Activated CD4-positive, alpha-beta T cell treated with anti-CD3 and anti-CD28 coated beads, Interleukin-2, amount 10 ng/mL, durations not matched to agents 7 days and 5 days (primary cell): ENCODE data around the gene LRRC18. TPM values are rescaled to one million over a fixed set of nuclear protein-coding genes. Genes with fewer than 3 reads are reported as not detected.

Source experiments
- CTCF ChIA-PET: fragments of 350-600 bp; sonication (Branson Sonifier 250); formaldehyde crosslinking; loops from one replicate; lab custom pipeline; 2021; ENCODE audit warnings: antibody characterized with exemption; lab: Charles Lee
- POLR2A ChIA-PET: fragments of 350-600 bp; sonication (Branson Sonifier 250); formaldehyde crosslinking; loops from one replicate; lab custom pipeline; 2021; ENCODE audit warnings: antibody characterized with exemption; lab: Charles Lee
- DNase-seq: peaks from one replicate; pipeline ENCODE4 v3.0.0-alpha.2; 2020
- H3K27ac Mint-ChIP-seq: one replicate; pipeline ENCODE4 v1.8.0; 2021; ENCODE audit warnings: mild to moderate bottlenecking, moderate library complexity, mixed read lengths
- H3K27me3 Mint-ChIP-seq: one replicate; pipeline ENCODE4 v1.8.0; 2021; ENCODE audit warnings: mixed read lengths
- H3K36me3 Mint-ChIP-seq: one replicate; pipeline ENCODE4 v1.8.0; 2021; ENCODE audit warnings: low read depth, mixed read lengths
- H3K4me1 Mint-ChIP-seq: one replicate; pipeline ENCODE4 v1.8.0; 2021; ENCODE audit warnings: mixed read lengths
- H3K4me3 Mint-ChIP-seq: one replicate; pipeline ENCODE4 v1.8.0; 2021; ENCODE audit warnings: mild to moderate bottlenecking, moderate library complexity, mixed read lengths
- H3K9me3 Mint-ChIP-seq: one replicate; pipeline ENCODE4 v1.8.0; 2021; ENCODE audit warnings: mixed read lengths
- total RNA-seq, 2 experiments: library from RNA; stranded (reverse); gene quantifications; one replicate each; pipeline ENCODE4 v1.2.3, GENCODE V29; 2021

The LRRC18 gene
- total RNA-seq, 2 experiments from 2014 or later, result not detected

DNA sequence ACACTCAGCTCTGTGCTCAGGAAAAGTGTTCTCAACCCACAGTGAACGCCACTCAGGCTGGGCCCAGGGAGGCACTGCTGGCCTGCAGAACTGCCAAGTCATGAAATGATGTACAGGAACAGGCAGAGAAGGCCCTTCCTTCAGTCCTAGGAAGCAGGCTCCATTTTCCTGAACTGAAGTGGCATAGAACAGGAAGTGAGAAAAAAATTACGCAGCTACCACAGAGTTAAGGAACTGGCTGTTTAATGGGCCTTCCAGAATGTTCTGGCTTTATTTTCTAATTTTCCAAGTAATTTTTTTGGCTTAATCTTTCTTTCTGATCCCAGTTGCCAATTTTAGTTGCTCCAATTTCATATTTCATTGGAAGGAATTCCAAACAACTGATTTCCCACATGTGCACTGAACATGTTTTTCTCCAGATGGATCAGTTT is 39.3 kb downstream of the LRRC18 start:
- CTCF ChIA-PET, result no interaction called here
- no peak for DNase-seq

DNA sequence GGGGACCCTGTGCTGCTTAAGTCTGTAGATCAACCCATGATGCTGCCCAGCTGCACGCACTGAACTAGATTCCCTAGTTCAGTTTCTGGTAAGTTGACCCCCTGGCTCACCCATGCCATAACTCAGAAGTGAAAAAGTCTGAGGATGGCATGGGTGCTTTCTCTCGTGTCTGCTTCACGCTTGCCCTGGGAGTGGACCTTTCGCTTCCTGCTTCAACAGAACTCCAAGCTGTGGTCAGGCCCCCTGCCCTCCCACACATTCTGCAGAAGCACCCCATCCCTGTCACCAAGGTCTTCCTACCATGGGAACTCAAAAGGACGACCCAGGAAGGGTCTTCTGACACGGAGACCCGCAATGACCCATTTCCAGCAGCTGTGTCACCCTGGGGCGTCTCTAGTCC is 39.9 kb downstream of the LRRC18 start:
- no peaks in the 10 kb centered on the region for H3K4me1 Mint-ChIP-seq
- H3K4me3 Mint-ChIP-seq, result no peak overlapping the region
- ChIA-PET CTCF (no interaction called here), POLR2A (no interaction called here)
- H3K36me3 Mint-ChIP-seq, result no peaks in the 10 kb centered on the region
- no peak overlapping the region for H3K27ac Mint-ChIP-seq
- DNase-seq, result no peak
- no peaks in the 10 kb centered on the region for H3K9me3 Mint-ChIP-seq
- no peaks in the 10 kb centered on the region for H3K27me3 Mint-ChIP-seq

More for the DNA sequence above, 39.3 kb downstream of the LRRC18 start:
- Mint-ChIP-seq H3K27ac (no peak overlapping the region), H3K27me3 (no peaks in the 10 kb centered on the region), H3K36me3 (no peaks in the 10 kb centered on the region), H3K9me3 (no peaks in the 10 kb centered on the region), H3K4me3 (no peak overlapping the region), H3K4me1 (no peaks in the 10 kb centered on the region)
- POLR2A ChIA-PET, result no interaction called here

DNA sequence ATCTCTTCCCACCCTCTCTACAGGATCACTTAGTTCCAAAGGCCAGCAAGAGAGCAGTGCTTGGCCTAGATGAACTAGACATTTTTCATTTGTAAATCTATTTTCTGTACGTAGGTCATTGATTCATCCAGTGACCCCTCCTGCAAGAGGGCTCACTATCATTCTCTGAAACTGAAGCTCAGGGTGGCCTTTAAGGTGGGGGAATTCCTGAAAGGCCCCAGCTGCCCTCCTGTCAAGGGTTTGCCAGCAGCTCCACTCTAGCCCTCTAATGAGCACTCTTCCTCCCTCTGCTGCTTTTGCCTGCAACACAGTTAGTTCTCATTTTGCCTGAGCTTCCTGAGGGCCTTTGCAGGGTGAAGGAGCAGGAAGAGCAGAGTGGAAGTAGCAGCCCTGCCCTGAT is 41.2 kb downstream of the LRRC18 start:
- no peak for DNase-seq
- ChIA-PET POLR2A (no interaction called here), CTCF (interaction anchor here (0.8 to 1.3 kb wide), 2 partner anchors 33 to 123 kb away, joined by 3 read pairs; no protein-coding TSS in a partner anchor)

DNA sequence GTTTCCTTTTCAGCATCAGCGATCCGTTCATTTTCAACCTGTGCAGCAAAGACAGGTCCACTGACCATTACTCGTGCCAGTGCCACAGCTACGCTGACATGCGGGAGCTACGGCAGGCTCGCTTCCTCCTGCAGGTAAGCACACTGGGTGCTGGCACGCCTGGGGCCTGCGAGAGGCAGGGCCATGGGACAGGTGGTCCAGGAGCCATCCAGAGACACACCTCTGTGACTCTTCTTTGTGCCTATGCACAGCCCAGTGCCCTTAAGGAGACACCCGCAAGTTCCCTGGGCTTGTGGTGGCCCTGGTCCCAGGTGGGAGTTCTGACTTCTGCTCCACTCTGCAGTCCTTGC is 42.2 kb downstream of the LRRC18 start:
- no peaks in the 10 kb centered on the region for H3K4me1 Mint-ChIP-seq
- H3K27me3 Mint-ChIP-seq, result no peaks in the 10 kb centered on the region
- CTCF ChIA-PET, result interaction anchor here (1.3 kb wide), 1 partner anchor 122 kb away, joined by 3 read pairs; no protein-coding TSS in a partner anchor
- H3K27ac Mint-ChIP-seq, result no peak overlapping the region
- H3K9me3 Mint-ChIP-seq, result no peaks in the 10 kb centered on the region
- DNase-seq, result no peak
- no peak overlapping the region for H3K4me3 Mint-ChIP-seq
- H3K36me3 Mint-ChIP-seq, result no peaks in the 10 kb centered on the region
- POLR2A ChIA-PET, result no interaction called here

More for the DNA sequence above, 41.2 kb downstream of the LRRC18 start:
- Mint-ChIP-seq H3K4me1 (no peaks in the 10 kb centered on the region), H3K27ac (no peak overlapping the region), H3K27me3 (no peaks in the 10 kb centered on the region), H3K9me3 (no peaks in the 10 kb centered on the region), H3K4me3 (no peak overlapping the region), H3K36me3 (no peaks in the 10 kb centered on the region)

DNA sequence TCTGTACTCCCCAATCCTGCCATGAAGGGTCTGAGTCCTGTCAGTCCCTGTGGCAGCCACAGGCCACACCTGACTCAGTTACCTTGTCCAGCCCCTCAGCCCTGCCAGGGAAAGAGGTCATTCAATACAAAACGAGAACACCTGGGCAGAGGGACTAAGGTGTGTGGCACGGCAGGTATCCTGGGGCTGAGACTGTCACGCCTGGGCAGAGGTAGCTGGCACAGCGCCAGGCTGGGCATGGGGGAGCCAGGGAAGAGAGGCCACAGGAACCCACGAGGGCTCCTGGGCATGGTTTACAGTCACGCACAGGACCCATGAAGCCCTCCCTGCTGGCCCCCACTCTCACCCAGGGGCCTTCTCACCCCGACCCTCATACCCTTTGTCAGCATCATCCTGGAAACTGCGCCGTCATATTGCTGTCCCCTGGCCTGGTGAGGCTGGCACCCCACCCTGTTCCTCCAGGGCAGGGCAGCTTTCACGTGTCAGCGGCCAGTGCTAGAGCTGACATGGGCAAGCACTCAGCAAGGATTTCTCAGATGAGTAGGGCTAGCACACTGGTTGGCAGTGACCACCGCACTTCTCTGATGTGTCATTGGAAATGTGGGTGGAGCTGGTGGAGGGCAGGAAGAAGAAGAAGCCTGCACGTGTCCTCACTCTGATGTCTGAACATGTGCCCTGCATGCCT is 42.7 kb downstream of the LRRC18 start:
- H3K4me3 Mint-ChIP-seq, result no peak overlapping the region
- no peaks in the 10 kb centered on the region for H3K27me3 Mint-ChIP-seq
- POLR2A ChIA-PET, result no interaction called here
- no peaks in the 10 kb centered on the region for H3K4me1 Mint-ChIP-seq
- CTCF ChIA-PET, result interaction anchor here (1.3 kb wide), 1 partner anchor 122 kb away, joined by 3 read pairs; no protein-coding TSS in a partner anchor
- no peak for DNase-seq
- H3K36me3 Mint-ChIP-seq, result no peaks in the 10 kb centered on the region
- H3K9me3 Mint-ChIP-seq, result no peaks in the 10 kb centered on the region
- H3K27ac Mint-ChIP-seq, result no peak overlapping the region

DNA sequence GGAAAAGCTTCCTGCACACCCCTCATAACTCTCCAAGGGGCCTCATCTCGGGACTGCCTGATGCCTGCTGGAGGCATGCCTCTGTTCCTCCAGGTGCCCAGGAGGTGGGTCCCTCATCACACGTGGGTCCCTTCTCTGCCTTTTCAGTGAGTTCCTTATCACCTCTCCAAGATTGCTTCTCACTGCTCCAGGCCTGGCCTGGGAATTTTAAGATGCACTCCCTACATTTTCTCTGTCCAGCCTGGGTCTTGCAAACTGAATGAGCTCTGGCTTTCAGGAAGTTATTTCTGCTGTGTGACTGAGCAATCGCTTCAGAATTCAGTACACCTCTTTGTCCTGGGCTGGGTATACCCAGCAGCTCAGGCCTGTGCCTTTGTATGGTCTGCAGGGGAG is 43.8 kb downstream of the LRRC18 start:
- no peak overlapping the region for H3K4me3 Mint-ChIP-seq
- POLR2A ChIA-PET, result no interaction called here
- H3K27ac Mint-ChIP-seq, result no peak overlapping the region
- no peaks in the 10 kb centered on the region for H3K27me3 Mint-ChIP-seq
- no peak for DNase-seq
- no peaks in the 10 kb centered on the region for H3K4me1 Mint-ChIP-seq
- CTCF ChIA-PET, result no interaction called here
- H3K9me3 Mint-ChIP-seq, result no peaks in the 10 kb centered on the region
- H3K36me3 Mint-ChIP-seq, result no peaks in the 10 kb centered on the region

DNA sequence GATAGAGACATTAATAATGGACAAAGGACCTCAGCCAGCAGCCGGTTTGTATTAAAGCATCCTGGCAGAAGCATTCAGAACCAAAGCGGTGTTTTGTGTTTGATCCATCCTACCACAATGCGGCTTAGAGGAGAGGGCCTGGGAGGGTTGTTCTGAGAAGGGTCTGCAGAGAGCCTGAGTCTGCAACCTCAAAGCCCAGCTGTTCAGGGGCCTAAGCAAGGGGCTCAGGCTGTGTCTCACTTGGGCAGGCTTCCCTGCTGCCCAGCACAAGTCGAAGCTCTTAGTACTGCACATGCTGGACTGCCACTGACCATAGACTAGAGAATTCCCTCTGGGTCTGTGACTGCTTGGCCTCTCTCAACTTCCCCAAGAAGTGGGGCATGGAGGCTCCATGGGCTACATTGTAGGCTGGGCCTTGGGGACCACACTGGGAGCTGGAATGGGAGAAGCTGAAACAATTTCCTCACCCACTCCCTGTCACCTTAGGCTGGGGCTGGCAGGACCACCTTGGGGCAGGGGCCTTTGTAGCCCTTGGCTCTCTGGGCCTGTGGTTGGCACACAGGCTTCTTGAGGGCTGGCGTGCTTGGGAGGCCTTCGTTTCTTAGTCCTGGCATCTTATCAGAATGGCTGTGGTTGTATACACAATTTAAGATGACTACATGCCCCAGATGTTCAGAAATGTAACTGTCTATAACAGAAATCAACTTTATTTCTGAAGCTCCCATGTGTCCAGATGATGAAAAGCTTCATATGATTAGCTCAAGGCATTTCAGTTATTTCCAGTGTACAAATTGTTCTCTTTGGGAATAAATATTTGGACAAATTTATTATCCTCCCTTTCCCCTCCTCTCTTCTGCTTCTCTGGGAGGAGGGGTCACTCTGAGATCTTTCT is 44.5 kb downstream of the LRRC18 start:
- Mint-ChIP-seq H3K9me3 (no peaks in the 10 kb centered on the region), H3K27me3 (no peaks in the 10 kb centered on the region), H3K4me1 (no peaks in the 10 kb centered on the region), H3K27ac (no peak overlapping the region), H3K36me3 (no peaks in the 10 kb centered on the region), H3K4me3 (no peak overlapping the region)
- CTCF ChIA-PET, result no interaction called here
- POLR2A ChIA-PET, result no interaction called here
- DNase-seq, result no peak

DNA sequence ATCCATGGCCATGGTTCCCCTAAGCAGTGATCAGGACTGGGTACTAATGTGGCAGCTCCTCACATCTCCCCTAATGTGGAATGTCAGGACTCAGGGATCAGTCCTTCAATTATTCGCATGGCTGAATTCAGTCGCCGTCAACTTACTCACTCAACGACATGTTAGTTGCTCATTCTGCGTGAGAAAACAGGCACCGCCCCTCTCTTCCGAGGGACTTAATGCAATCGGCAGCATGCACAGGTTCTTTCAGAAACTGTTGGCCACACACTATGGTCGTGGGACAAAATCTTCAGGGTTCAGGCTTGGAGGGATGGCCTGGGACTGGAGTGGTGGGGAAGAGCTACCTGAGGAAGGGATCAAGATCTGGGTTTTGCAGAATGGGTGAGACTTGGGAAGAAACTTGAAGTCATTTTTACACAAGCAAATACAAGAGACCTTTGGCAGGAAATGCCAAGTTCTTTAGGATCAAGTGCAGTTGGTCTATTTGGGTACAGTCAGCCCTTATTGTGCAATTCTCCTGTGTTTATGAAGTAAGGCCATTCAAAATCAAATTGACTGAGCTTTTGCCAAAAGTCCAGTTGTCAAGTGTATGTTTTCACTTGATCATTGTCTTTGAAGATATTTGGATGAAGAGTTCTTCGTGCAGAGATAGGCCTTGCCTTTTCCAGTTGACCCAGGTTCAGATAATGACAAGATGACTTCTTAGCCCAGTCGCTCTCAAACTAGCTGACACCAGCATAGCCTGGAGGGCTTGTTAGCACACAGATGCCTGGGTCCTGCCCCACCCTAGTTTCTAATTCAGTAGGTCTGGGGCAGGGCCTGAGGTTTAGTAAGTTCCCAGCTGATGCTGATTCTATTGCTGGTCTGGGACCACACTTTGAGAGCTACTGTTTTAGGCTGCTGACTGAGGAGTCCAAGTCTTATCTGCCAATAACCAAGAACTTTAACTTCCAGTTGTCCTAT is 48.5 kb downstream of the LRRC18 start:
- ChIA-PET CTCF (no interaction called here), POLR2A (no interaction called here)
- H3K27me3 Mint-ChIP-seq, result no peaks in the 10 kb centered on the region
- H3K36me3 Mint-ChIP-seq, result no peaks in the 10 kb centered on the region
- no peak overlapping the region for H3K27ac Mint-ChIP-seq
- no peak for DNase-seq
- no peak overlapping the region for H3K4me3 Mint-ChIP-seq
- no peaks in the 10 kb centered on the region for H3K9me3 Mint-ChIP-seq
- no peaks in the 10 kb centered on the region for H3K4me1 Mint-ChIP-seq

DNA sequence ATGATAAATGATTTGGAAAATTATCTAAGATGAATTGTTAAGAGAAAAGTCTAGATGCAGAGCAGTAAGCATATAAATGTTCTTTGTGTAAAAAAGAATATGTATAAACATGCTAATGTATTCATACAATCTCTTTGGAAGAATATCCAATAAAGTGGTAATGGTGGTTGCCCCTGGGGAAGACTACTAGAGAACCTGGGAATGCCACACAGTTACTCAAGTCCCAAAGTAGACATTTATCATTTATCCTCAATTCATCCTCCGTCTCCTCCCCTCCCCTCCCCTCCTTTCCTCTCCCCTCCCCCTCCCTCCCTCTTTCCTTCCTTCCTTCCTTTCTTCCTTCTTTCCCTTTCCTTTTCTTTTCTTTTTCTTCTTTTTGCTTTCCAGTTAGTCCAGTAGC is 51.7 kb downstream of the LRRC18 start:
- Mint-ChIP-seq H3K9me3 (no peaks in the 10 kb centered on the region), H3K4me3 (no peak overlapping the region), H3K27me3 (no peaks in the 10 kb centered on the region), H3K36me3 (no peaks in the 10 kb centered on the region), H3K27ac (no peak overlapping the region), H3K4me1 (no peaks in the 10 kb centered on the region)
- ChIA-PET CTCF (no interaction called here), POLR2A (no interaction called here)
- DNase-seq, result no peak

DNA sequence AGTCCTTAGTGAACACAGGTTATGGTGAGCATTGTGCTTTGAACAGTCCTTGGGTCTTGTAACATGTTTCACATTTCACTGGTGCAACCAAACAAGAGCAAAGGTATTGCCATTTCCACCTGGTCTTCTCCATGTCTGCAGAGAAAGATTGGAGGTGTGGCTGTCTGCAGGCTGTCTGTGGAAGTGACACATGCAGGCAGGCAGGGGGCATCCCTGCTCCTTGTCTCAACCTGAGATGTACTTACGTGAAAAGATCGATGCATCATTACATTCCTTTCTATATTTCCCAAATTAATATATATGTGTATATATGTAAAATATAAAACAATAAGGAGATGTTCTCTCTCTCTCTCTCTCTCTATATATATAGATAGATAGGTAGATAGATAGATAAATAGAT is 54.3 kb downstream of the LRRC18 start:
- POLR2A ChIA-PET, result no interaction called here
- no peak for DNase-seq
- Mint-ChIP-seq H3K4me3 (no peak overlapping the region), H3K27me3 (no peaks in the 10 kb centered on the region), H3K4me1 (no peaks in the 10 kb centered on the region), H3K27ac (no peak overlapping the region), H3K36me3 (no peaks in the 10 kb centered on the region), H3K9me3 (no peaks in the 10 kb centered on the region)
- CTCF ChIA-PET, result no interaction called here

DNA sequence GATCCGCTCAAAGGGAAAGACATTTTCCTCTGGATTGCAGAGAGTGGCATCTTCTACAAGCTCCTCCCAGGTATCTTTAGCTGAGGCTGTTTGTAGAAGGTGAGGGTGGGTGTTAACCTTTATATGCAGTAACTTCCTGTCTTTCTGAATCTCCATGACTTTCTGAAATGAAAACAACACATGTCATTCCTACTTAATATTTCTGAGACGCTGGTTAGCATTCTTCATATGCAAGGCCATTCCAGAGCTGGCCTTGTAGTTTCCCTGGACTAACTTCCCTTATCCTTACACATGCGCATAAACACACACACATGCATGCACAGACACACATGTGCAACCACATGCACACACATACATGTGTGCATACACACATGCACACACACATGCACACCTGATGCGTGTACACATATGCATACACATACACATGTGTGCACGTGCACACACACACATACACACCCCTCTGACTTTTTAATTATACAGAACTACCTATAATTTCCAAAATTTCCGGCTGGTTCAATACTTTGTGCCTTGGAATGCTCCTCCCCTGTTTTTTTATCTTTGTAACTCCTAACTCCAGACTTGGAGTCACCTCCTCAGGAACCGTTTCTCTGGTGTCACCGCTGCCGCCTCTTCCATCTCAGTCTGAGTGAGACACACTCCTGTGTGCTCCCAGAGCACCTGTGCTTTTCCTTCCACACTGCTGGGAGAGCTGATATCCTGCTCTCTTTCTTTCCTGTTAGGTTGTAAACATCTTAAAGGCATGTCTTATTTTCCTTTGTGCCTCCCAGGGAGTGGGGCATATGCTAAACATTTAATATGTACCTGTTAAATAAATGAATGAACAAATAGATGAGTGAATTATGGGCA is 55.2 kb downstream of the LRRC18 start:
- H3K4me1 Mint-ChIP-seq, result no peaks in the 10 kb centered on the region
- no peaks in the 10 kb centered on the region for H3K36me3 Mint-ChIP-seq
- H3K4me3 Mint-ChIP-seq, result no peak overlapping the region
- CTCF ChIA-PET, result interaction anchor here (0.7 kb wide), 1 partner anchor 228 kb away, joined by 3 read pairs; no protein-coding TSS in a partner anchor
- no peak for DNase-seq
- no peak overlapping the region for H3K27ac Mint-ChIP-seq
- POLR2A ChIA-PET, result no interaction called here
- no peaks in the 10 kb centered on the region for H3K9me3 Mint-ChIP-seq
- H3K27me3 Mint-ChIP-seq, result no peaks in the 10 kb centered on the region

DNA sequence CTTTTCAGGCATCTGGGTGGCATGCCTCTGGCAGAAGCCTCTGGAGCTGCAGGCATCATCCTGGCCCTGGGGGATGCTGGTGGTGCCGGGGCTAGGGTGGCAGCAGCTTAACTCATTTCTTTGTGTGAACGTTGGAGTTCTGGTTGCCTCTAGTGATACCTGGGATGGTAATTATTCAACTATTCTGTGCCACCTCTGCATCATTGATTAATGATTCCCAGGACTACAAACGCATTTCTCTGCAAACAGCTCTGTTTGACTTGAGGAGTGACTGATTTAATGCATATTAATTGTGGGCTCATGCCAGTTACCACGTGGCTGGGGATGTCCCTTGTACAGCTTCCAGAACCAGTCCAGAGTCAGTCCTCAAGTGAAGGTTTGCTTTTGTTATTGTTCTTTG is 55.9 kb downstream of the LRRC18 start:
- DNase-seq, result no peak
- Mint-ChIP-seq H3K27me3 (no peaks in the 10 kb centered on the region), H3K9me3 (no peaks in the 10 kb centered on the region), H3K4me3 (no peak overlapping the region), H3K27ac (no peak overlapping the region), H3K36me3 (no peaks in the 10 kb centered on the region), H3K4me1 (no peaks in the 10 kb centered on the region)
- ChIA-PET POLR2A (no interaction called here), CTCF (interaction anchor here (0.7 kb wide), 1 partner anchor 227 kb away, joined by 3 read pairs; no protein-coding TSS in a partner anchor)
